Fibroblast of peridontal ligament (primary cell): ENCODE results near the gene TOP2A.

Experiments
- DNase-seq: peaks from one replicate; pipeline ENCODE4 v3.0.0-alpha.2; 2010; ENCODE audit errors: extremely low read depth

Gene TOP2A

DNA sequence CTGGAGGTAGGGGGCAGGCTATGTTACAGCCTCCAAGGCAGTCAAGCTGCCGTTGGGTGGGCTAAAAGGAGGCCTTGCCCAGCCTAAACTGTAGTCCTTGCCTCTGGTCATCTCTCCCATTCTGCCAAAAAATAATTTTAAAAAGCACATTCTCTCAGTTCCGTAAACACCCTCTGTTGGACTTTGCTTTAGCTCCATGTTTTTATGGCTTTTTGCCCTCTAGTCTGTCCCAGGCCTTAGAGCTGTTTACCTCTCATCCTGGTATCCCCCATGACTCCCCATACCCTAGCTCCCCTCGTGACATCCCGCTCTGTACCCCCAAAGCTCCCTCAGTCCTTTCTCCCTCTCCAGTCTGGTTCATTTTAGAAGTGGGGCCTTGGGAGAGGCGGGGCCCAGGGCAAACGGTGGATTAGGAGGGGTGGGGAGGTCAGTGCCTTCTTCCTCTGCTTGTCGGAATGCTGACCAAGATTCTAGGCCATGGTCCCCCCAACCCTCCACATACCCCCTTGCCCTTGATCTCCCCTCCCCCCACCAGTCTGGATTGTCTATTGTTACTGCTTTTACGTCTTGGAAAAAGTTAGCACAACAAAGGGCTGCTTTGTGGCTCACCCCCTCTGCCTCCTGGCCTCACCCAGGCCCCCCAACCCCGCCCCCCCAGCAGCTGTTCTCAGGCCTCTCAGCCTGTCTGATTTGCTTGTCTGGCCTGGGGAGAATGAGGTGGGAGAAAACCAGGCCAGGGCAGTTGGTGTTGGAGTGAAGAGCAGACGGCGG, 71.5 kb downstream of the TOP2A start:
- no peak for DNase-seq

GRCh38 chr17:40345161-40345993, 72.3 kb downstream of the TOP2A start:
- DNase-seq, result no peak

- no peak for DNase-seq
These were observed 73.1 kb downstream of the TOP2A start for GRCh38 chr17:40344421-40345160.

DNA sequence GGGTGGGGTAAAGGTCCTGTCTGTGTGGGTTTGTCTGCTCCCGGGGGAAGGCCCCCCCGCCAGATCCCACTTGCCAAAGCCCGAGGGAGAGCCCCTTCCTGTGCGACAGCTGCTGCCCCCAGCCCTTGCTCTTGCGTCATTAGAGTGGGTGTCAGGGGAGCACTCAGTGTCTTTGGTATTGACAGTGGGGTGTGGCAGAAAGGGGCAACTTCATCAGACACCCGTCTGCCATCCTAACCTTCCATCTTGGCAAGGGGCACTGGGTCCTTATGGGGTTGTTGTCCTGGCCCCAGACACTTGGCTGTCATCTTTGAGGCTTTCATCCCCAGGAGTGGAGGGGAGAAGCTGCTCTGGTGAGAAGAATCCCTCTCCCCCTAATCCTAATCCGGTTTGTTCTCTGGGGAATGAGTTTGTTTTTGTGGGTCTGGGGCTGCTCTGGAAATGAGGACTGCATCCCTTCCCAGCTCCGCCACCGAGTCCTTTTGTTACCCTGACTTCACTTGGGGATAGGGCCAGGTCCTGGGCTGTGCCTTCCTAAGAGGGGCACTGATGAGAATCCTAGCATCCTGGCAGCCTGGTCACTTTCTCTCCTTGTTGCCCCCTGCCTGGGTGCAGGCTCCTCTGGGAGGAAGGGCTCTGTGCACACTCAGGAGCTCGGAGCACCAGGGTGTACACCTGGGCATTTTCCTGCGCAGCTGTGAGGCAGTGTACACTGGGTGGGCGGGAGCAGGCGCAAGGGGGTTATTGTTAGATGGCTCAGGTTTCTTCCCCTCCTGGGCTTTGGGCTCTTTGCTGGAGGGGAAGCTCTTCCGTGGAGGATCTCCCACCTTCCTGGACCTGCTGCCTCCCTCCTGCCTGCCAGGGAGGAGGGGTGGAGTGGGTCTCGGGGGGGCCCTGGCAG, 74.2 kb downstream of the TOP2A start:
- DNase-seq, result no peak

DNA sequence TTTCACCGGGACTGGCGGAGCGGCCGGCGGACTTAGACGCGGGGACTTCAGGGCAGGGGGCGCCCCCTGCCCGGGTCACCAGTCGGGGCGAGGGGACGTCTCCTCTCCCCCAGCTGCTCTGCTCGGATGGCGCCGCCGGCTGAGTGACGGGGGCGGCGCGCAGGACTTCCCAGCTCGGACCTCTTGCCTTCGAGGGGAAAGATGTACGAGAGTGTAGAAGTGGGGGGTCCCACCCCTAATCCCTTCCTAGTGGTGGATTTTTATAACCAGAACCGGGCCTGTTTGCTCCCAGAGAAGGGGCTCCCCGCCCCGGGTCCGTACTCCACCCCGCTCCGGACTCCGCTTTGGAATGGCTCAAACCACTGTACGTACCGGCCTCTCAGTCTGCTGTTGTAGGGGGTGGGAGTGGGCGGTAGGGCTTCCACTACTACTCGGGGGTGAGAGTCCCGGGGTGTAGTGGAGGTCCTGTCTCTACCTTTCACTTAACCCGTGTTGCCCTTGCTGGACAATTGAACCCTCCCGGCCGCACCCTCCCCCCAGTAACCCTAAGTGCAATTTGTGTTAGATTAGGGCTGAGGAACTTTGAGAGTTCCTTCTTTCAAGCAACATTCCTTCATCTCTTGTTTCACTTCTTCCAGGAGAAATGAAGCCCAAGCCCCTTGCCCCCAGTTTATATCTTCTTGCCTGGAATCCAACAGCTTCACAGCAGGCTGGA, 75.0 kb downstream of the TOP2A start:
- DNase-seq, result no peak

- DNase-seq, result no peak
These were observed 75.7 kb downstream of the TOP2A start for GRCh38 chr17:40341808-40342503.

DNA sequence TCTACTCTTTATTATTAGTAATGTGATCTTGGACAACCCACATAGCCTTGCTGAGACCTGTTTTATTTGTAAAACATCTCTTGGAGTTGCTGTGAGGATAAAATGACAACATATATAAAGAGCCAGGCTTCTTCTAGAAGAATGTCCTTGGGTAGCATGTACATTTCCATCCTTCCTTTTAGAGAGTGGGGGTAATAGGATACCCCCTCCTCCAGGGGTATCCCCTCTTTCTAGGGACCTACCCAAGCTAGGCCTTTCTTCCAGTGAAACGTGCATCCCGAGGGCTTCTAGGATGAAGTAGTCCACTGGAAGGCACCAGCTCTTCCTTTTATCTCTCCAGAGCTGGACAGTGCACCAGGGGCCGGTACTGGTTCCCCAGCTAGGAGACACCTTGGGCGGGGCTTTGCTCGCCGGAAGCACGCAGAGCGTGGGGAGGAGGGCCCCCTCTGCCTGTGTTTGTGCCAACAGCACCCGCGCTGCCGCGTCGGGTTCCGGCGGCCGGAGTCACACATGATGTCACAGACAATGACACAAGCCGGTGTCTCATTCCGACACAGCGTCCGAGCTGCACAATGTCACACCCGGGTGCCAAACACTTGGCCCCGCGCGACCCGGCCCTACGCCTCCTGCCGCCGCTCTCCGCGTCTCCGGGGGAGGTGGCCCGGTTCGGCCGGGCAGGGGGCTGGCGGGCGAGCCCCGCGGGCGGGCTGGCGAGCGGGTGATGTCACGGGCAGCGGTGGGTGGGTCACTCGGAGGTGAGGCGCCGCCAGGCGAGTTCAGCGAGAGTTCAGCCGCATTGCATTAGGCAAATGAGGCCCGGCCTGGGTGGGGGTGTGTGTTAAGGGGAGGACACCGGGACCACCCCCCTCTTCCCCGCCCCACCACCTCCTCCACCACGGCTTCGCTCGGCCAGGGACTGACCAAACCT, 76.6 kb downstream of the TOP2A start:
- no peak for DNase-seq

- DNase-seq, result no peak
These were observed 77.4 kb downstream of the TOP2A start for GRCh38 chr17:40340327-40340726.

- no peak for DNase-seq
These were observed 78.6 kb downstream of the TOP2A start for GRCh38 chr17:40338941-40339649.
